Kidney (tissue), 14 donors: ENCODE measurements around the gene GATA1. TPM values are rescaled to one million over a fixed set of nuclear protein-coding genes. Genes with fewer than 3 reads are reported as not detected.
A peak's percentile ranks its signal among the peaks of the same experiment; 100 is the strongest.

Source experiments
- DNase-seq, 5 donors: peaks; one replicate each; pipeline ENCODE4 v3.0.0-alpha.2; 2013 to 2020
- FAIRE-seq: peaks from 2 replicates; lab custom pipeline; 2012; peaks lifted over from hg19 to GRCh38; lab: Jason Lieb, UNC
- H3K27ac ChIP-seq, 2 donors: one replicate each; pipeline ENCODE4 v1.7.0; 2013; ENCODE audit warnings: low read depth in 2 of 2, low read length in 2 of 2, inconsistent platforms in 1 of 2
- H3K27me3 ChIP-seq: one replicate; pipeline ENCODE4 v1.7.1; 2013; ENCODE audit warnings: low read length, inconsistent platforms; ENCODE audit not compliant: control insufficient read depth, insufficient read depth
- H3K36me3 ChIP-seq, 3 donors: one replicate each; pipeline versions ENCODE4 v1.7.0 to v1.7.1; 2013; ENCODE audit warnings: low read length in 3 of 3, control low read depth in 1 of 3, inconsistent platforms in 1 of 3; ENCODE audit not compliant: insufficient read depth in 3 of 3, control insufficient read depth in 2 of 3
- H3K4me1 ChIP-seq, 3 donors: one replicate each; pipeline versions ENCODE4 v1.7.0 to v1.7.1; 2013; ENCODE audit warnings: low read length in 3 of 3, inconsistent platforms in 1 of 3, low read depth in 1 of 3; ENCODE audit not compliant: control insufficient read depth in 2 of 3, insufficient read depth in 2 of 3
- H3K4me3 ChIP-seq, 3 donors: one replicate each; pipeline versions ENCODE4 v1.7.0 to v1.8.1; 2013; ENCODE audit warnings: low read length in 3 of 3, control low read depth in 1 of 3, inconsistent platforms in 1 of 3
- H3K9ac ChIP-seq, 3 donors: one replicate each; pipeline versions ENCODE4 v1.7.0 to v1.7.1; 2013; ENCODE audit warnings: low read length in 3 of 3, control low read depth in 1 of 3, inconsistent platforms in 1 of 3
- H3K9me3 ChIP-seq, 3 donors: one replicate each; pipeline versions ENCODE4 v1.7.0 to v1.7.1; 2013; ENCODE audit warnings: low read length in 3 of 3, control low read depth in 1 of 3, inconsistent platforms in 1 of 3; ENCODE audit not compliant: control insufficient read depth in 2 of 3, insufficient read depth in 1 of 3
- CTCF ChIP-seq: IDR thresholded peaks from 3 replicates; pipeline ENCODE4 v1.5.1; 2012; ENCODE audit warnings: mild to moderate bottlenecking, moderate library complexity, borderline replicate concordance; ENCODE audit not compliant: insufficient read depth; ENCODE audit errors: extremely low read depth
- intact Hi-C: fragments of 100-400 bp; cut with DNase I; formaldehyde crosslinking; loops from one replicate; pipeline ENCODE4 v1.11.1; 2022
- polyA plus RNA-seq: library from polyadenylated mRNA; stranded (reverse); fragments of 350-450 nt; fragmentation: Illumina TruSeq; extraction: RNeasy Lipid Tissue Mini Kit (QIAGEN cat#74804); gene quantifications from one replicate; pipeline ENCODE4 v1.2.3, GENCODE V29; 2014; ENCODE audit warnings: low read depth, low replicate concordance; ENCODE audit not compliant: insufficient read depth
- total RNA-seq: library from RNA; stranded (reverse); fragmentation: NEBNext Ultra II Directional; extraction: Animal tissue kit (Norgen Biotek cat#: 25700); gene quantifications from one replicate; pipeline ENCODE4 v1.2.1, GENCODE V29; 2021
- donor health status: control.
- donor health status: control.
- donor health status: control.
- donor health status: control.
- donor health status: control.
- donor health status: DM: yes; HTN: yes; CAD: no.
- donor health status: Normal renal cell carcinoma (clear cell type).

Gene GATA1
- total and polyA plus RNA-seq, 2 donors from 2014 or later, result 0.60 TPM; not detected in 1

DNA sequence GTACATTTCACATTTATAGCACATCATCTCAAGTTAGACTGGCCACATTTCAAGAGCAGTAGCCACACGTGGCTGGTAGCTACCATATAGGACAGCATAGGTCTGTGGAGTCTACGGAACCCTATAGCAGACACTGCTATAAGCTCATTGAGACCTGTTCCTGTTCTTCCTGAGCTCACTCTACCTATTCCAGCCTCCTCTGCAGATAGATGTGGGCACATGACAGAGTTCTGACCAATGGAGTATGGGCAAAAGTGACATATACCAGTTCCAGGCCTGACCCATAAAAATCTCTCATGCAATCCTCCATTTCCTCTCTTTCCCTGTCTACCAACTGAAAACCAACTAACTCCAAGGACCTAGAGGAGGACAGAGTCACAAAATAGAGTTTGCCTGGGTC lies 11.9 kb downstream of the GATA1 start:
- H3K27me3 ChIP-seq, result no peaks in the 10 kb centered on the region
- FAIRE-seq (no peak), DNase-seq (no peak)
- no peak overlapping the region for H3K9ac ChIP-seq
- peaks cover 0 to 5% (median 2%) of the 10 kb centered on the region in 3 donors for H3K4me1 ChIP-seq
- no peak overlapping the region for H3K4me3 ChIP-seq
- H3K9me3 ChIP-seq, result no peaks in the 10 kb centered on the region
- no peaks in the 10 kb centered on the region for H3K36me3 ChIP-seq
- no peak for TF ChIP-seq CTCF
- intact Hi-C loops, result no loop called here
- H3K27ac ChIP-seq, result no peak overlapping the region

- Histone ChIP-seq H3K27ac (peak overlapping the region; percentile 78 to 86), H3K4me3 (peak overlapping the region; percentile 53 to 92 (median 83)), H3K9ac (peak overlapping the region in 2 of 3 donors; percentile 81 to 89), H3K27me3 (no peaks in the 10 kb centered on the region), H3K36me3 (peaks cover 0 to 4% (median 0%) of the 10 kb centered on the region in 3 donors), H3K4me1 (peaks cover 0 to 5% (median 2%) of the 10 kb centered on the region in 3 donors), H3K9me3 (no peaks in the 10 kb centered on the region)
- intact Hi-C loops, result no loop called here
- no peak for TF ChIP-seq CTCF
- DNase-seq, result peak in 1 of 5 donors; percentile 12
- FAIRE-seq, result no peak
Measured at GRCh38 chrX:48800574-48801279, 14.3 kb downstream of the GATA1 start.

- Histone ChIP-seq H3K4me1 (peaks cover 0 to 5% (median 2%) of the 10 kb centered on the region in 3 donors), H3K27me3 (no peaks in the 10 kb centered on the region), H3K9me3 (no peaks in the 10 kb centered on the region), H3K36me3 (peaks cover 0 to 4% (median 0%) of the 10 kb centered on the region in 3 donors), H3K4me3 (peak within 1 kb of the TSS; percentile 64 to 92 (median 83)), H3K27ac (peak within 1 kb of the TSS; percentile 95 to 96), H3K9ac (peak within 1 kb of the TSS; percentile 81 to 95 (median 89))
- intact Hi-C loops, result no loop called here
- FAIRE-seq (peak; percentile 97), DNase-seq (peak; percentile 98 to 99 (median 99))
- TF ChIP-seq CTCF, result no peak
Measured at GRCh38 chrX:48801280-48802088, 15.1 kb downstream of the GATA1 start, which contains the start of gene HDAC6. Gene HDAC6, plus strand, starts transcription at chrX:48802067. Its CDS starts 626 bp downstream, at chrX:48802693.
